WTC11 (cell line): ENCODE results near the gene MRPS17. TPM values are rescaled to one million over a fixed set of nuclear protein-coding genes. Genes with fewer than 3 reads are reported as not detected.

Experiments used
- ATAC-seq: fragments of 200-7000 bp; cut with Tn5 transposase; 2 replicates; pipeline ENCODE4 v1.10.0; 2021; ENCODE audit warnings: mild to moderate bottlenecking, moderate library complexity
- CTCF ChIA-PET: fragments of 300-600 bp; sonication (Branson Sonifier 250); formaldehyde crosslinking; loops from one replicate; lab custom pipeline; 2021; ENCODE audit warnings: antibody characterized with exemption; lab: Charles Lee
- POLR2A ChIA-PET: fragments of 350-600 bp; sonication (Branson Sonifier 250); formaldehyde crosslinking; loops from one replicate; lab custom pipeline; 2021; ENCODE audit warnings: antibody characterized with exemption; lab: Charles Lee
- DNase-seq: peaks from one replicate; pipeline ENCODE4 v3.0.0; 2021; ENCODE audit warnings: low spot score
- H3K27ac Mint-ChIP-seq: 2 replicates; pipeline ENCODE4 v1.8.0; 2021; ENCODE audit warnings: mixed read lengths
- H3K27me3 Mint-ChIP-seq: 2 replicates; pipeline ENCODE4 v1.8.0; 2021; ENCODE audit warnings: low read depth, mild to moderate bottlenecking, moderate library complexity, mixed read lengths
- H3K36me3 Mint-ChIP-seq: 2 replicates; pipeline ENCODE4 v1.8.0; 2021; ENCODE audit warnings: mixed read lengths
- H3K4me1 Mint-ChIP-seq: 2 replicates; pipeline ENCODE4 v1.8.0; 2022; ENCODE audit warnings: mixed read lengths
- H3K4me3 Mint-ChIP-seq: 2 replicates; pipeline ENCODE4 v1.8.0; 2021; ENCODE audit warnings: mild to moderate bottlenecking, moderate library complexity, mixed read lengths
- H3K9me3 Mint-ChIP-seq: 2 replicates; pipeline ENCODE4 v1.8.0; 2021; ENCODE audit warnings: mixed read lengths
- CREB1 ChIP-seq: sonication (generic); formaldehyde crosslinking; IDR thresholded peaks from 2 replicates; pipeline ENCODE4 v1.8.0; 2023; ENCODE audit warnings: mild to moderate bottlenecking, missing genetic modification reagents
- FOXJ3 ChIP-seq: sonication (generic); formaldehyde crosslinking; IDR thresholded peaks from 2 replicates; pipeline ENCODE4 v1.9.0; 2021; ENCODE audit warnings: missing genetic modification reagents, mild to moderate bottlenecking, borderline replicate concordance
- GTF2I ChIP-seq: fragments of 250-450 bp; sonication (Bioruptor Pico); conservative IDR thresholded peaks from 2 replicates; pipeline ENCODE4 v1.4.0; 2021; ENCODE audit warnings: mild to moderate bottlenecking
- HMGA2 ChIP-seq: fragments of 250-450 bp; sonication (Bioruptor Pico); IDR thresholded peaks from 2 replicates; pipeline ENCODE4 v1.4.0; 2021; ENCODE audit warnings: mild to moderate bottlenecking, moderate library complexity
- NFE2L1 ChIP-seq: sonication (generic); formaldehyde crosslinking; IDR thresholded peaks from 2 replicates; pipeline ENCODE4 v1.8.1; 2023; ENCODE audit warnings: missing genetic modification reagents
- NR2C2 ChIP-seq: sonication (generic); formaldehyde crosslinking; IDR thresholded peaks from 2 replicates; pipeline ENCODE4 v1.8.0; 2022; ENCODE audit warnings: mild to moderate bottlenecking, missing genetic modification reagents
- PRRX2 ChIP-seq: fragments of 250-450 bp; sonication (Bioruptor Pico); IDR thresholded peaks from 2 replicates; pipeline ENCODE4 v1.8.0; 2021; ENCODE audit warnings: mild to moderate bottlenecking
- RELA ChIP-seq: sonication (generic); formaldehyde crosslinking; IDR thresholded peaks from 2 replicates; pipeline ENCODE4 v1.8.1; 2022; ENCODE audit warnings: missing genetic modification reagents, mild to moderate bottlenecking, borderline replicate concordance
- SOX15 ChIP-seq: fragments of 250-450 bp; sonication (Bioruptor Pico); IDR thresholded peaks from 2 replicates; pipeline ENCODE4 v1.9.0; 2021; ENCODE audit warnings: mild to moderate bottlenecking
- TCF7 ChIP-seq: sonication (generic); formaldehyde crosslinking; IDR thresholded peaks from 2 replicates; pipeline ENCODE4 v1.8.0; 2022; ENCODE audit warnings: mild to moderate bottlenecking, low read depth, missing genetic modification reagents, moderate library complexity
- TEAD1 ChIP-seq: sonication (generic); formaldehyde crosslinking; IDR thresholded peaks from 2 replicates; pipeline ENCODE4 v1.8.0; 2022; ENCODE audit warnings: mild to moderate bottlenecking, missing genetic modification reagents
- TP53 ChIP-seq: sonication (generic); formaldehyde crosslinking; IDR thresholded peaks from 2 replicates; pipeline ENCODE4 v1.8.1; 2023; ENCODE audit warnings: mild to moderate bottlenecking, missing genetic modification reagents
- total RNA-seq: library from RNA; stranded (reverse); gene quantifications from 3 replicates; pipeline ENCODE4 v1.2.3, GENCODE V29; 2021
- TF ChIP-seq, protein P1 (sequence below): fragments of 250-450 bp; sonication (Bioruptor Pico); IDR thresholded peaks from 2 replicates; pipeline ENCODE4 v1.9.0; 2021; ENCODE audit warnings: mild to moderate bottlenecking
- TF ChIP-seq, protein P2 (sequence below): sonication (generic); formaldehyde crosslinking; IDR thresholded peaks from 2 replicates; pipeline ENCODE4 v1.8.0; 2023; ENCODE audit warnings: missing genetic modification reagents
- TF ChIP-seq, protein P3 (sequence below): sonication (generic); formaldehyde crosslinking; conservative IDR thresholded peaks from 2 replicates; pipeline ENCODE4 v1.8.1; 2022; ENCODE audit warnings: mild to moderate bottlenecking, missing genetic modification reagents
- TF ChIP-seq, protein P4 (sequence below): sonication (generic); formaldehyde crosslinking; IDR thresholded peaks from 2 replicates; pipeline ENCODE4 v1.8.0; 2022; ENCODE audit warnings: missing genetic modification reagents
- TF ChIP-seq, protein P5 (sequence below): fragments of 250-450 bp; sonication (Bioruptor Pico); IDR thresholded peaks from 2 replicates; pipeline ENCODE4 v1.8.0; 2021; ENCODE audit warnings: mild to moderate bottlenecking
- TF ChIP-seq, protein P6 (sequence below): sonication (generic); formaldehyde crosslinking; IDR thresholded peaks from 2 replicates; pipeline ENCODE4 v1.8.1; 2022; ENCODE audit warnings: low read depth, mild to moderate bottlenecking, moderate library complexity, missing genetic modification reagents, borderline replicate concordance
- TF ChIP-seq, protein P7 (sequence below): fragments of 250-450 bp; sonication (Bioruptor Pico); conservative IDR thresholded peaks from 2 replicates; pipeline ENCODE4 v1.9.0; 2021; ENCODE audit warnings: mild to moderate bottlenecking
- TF ChIP-seq, protein P8 (sequence below): sonication (generic); formaldehyde crosslinking; IDR thresholded peaks from 2 replicates; pipeline ENCODE4 v1.8.1; 2023; ENCODE audit warnings: mild to moderate bottlenecking, missing genetic modification reagents, moderate library complexity

Gene MRPS17
- total RNA-seq, 1 experiment from 2014 or later = 25.6 TPM

DNA sequence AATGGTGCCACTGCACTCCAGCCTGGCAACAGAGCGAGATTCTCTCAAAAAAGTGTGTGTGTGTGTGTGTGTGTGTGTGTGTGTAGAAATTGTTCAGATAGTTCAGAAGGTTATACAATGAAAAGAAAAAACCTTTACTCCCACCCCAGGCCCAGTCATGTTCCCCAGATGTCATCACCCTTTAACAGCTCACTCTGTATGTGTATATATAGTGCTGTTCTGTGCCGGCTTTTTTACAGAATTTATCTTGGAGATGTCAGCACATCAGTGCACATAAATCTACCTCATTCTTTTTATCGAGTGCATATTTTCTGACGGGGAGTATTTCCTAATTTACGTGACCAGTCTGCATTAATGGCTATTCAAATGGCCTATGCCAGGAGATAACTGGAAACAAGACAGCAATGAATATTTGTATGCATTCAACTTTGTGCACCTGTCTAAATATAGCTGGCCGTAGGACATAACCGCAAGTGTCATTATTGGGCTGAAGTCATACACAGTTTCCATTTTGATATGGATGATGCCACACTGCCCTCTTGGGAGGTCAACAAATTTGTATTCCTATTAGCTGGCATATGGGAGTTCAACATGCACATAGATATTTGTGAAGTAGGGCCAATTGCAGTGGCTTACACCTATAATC, 24.4 kb downstream of the MRPS17 start:
- ATAC-seq = no peak

More for the DNA sequence above, 24.4 kb downstream of the MRPS17 start:
- peaks cover 3% of the 10 kb centered on the region for H3K4me1 Mint-ChIP-seq
- no peaks in the 10 kb centered on the region for H3K9me3 Mint-ChIP-seq
- no peak overlapping the region for H3K27ac Mint-ChIP-seq
- TF ChIP-seq, protein P1, sequence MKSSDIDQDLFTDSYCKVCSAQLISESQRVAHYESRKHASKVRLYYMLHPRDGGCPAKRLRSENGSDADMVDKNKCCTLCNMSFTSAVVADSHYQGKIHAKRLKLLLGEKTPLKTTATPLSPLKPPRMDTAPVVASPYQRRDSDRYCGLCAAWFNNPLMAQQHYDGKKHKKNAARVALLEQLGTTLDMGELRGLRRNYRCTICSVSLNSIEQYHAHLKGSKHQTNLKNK (CRISPR knock-in tag) = no peak
- TF ChIP-seq PRRX2 (CRISPR knock-in tag) (no peak), NR2C2 (CRISPR knock-in tag) (no peak), RELA (CRISPR knock-in tag) (no peak), SOX15 (CRISPR knock-in tag) (no peak), TCF7 (CRISPR knock-in tag) (no peak), FOXJ3 (CRISPR knock-in tag) (no peak), TP53 (CRISPR knock-in tag) (no peak), HMGA2 (no peak), GTF2I (no peak), CREB1 (CRISPR knock-in tag) (no peak), TEAD1 (CRISPR knock-in tag) (no peak), NFE2L1 (no peak)
- TF ChIP-seq, protein P2, sequence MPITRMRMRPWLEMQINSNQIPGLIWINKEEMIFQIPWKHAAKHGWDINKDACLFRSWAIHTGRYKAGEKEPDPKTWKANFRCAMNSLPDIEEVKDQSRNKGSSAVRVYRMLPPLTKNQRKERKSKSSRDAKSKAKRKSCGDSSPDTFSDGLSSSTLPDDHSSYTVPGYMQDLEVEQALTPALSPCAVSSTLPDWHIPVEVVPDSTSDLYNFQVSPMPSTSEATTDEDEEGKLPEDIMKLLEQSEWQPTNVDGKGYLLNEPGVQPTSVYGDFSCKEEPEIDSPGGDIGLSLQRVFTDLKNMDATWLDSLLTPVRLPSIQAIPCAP (CRISPR knock-in tag) = no peak
- TF ChIP-seq, protein P3, sequence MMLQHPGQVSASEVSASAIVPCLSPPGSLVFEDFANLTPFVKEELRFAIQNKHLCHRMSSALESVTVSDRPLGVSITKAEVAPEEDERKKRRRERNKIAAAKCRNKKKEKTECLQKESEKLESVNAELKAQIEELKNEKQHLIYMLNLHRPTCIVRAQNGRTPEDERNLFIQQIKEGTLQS (CRISPR knock-in tag) = no peak
- TF ChIP-seq, protein P4, sequence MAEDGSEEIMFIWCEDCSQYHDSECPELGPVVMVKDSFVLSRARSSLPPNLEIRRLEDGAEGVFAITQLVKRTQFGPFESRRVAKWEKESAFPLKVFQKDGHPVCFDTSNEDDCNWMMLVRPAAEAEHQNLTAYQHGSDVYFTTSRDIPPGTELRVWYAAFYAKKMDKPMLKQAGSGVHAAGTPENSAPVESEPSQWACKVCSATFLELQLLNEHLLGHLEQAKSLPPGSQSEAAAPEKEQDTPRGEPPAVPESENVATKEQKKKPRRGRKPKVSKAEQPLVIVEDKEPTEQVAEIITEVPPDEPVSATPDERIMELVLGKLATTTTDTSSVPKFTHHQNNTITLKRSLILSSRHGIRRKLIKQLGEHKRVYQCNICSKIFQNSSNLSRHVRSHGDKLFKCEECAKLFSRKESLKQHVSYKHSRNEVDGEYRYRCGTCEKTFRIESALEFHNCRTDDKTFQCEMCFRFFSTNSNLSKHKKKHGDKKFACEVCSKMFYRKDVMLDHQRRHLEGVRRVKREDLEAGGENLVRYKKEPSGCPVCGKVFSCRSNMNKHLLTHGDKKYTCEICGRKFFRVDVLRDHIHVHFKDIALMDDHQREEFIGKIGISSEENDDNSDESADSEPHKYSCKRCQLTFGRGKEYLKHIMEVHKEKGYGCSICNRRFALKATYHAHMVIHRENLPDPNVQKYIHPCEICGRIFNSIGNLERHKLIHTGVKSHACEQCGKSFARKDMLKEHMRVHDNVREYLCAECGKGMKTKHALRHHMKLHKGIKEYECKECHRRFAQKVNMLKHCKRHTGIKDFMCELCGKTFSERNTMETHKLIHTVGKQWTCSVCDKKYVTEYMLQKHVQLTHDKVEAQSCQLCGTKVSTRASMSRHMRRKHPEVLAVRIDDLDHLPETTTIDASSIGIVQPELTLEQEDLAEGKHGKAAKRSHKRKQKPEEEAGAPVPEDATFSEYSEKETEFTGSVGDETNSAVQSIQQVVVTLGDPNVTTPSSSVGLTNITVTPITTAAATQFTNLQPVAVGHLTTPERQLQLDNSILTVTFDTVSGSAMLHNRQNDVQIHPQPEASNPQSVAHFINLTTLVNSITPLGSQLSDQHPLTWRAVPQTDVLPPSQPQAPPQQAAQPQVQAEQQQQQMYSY = no peak
- TF ChIP-seq, protein P5, sequence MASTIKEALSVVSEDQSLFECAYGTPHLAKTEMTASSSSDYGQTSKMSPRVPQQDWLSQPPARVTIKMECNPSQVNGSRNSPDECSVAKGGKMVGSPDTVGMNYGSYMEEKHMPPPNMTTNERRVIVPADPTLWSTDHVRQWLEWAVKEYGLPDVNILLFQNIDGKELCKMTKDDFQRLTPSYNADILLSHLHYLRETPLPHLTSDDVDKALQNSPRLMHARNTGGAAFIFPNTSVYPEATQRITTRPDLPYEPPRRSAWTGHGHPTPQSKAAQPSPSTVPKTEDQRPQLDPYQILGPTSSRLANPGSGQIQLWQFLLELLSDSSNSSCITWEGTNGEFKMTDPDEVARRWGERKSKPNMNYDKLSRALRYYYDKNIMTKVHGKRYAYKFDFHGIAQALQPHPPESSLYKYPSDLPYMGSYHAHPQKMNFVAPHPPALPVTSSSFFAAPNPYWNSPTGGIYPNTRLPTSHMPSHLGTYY (CRISPR knock-in tag) = no peak
- TF ChIP-seq, protein P6, sequence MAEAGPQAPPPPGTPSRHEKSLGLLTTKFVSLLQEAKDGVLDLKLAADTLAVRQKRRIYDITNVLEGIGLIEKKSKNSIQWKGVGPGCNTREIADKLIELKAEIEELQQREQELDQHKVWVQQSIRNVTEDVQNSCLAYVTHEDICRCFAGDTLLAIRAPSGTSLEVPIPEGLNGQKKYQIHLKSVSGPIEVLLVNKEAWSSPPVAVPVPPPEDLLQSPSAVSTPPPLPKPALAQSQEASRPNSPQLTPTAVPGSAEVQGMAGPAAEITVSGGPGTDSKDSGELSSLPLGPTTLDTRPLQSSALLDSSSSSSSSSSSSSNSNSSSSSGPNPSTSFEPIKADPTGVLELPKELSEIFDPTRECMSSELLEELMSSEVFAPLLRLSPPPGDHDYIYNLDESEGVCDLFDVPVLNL (CRISPR knock-in tag) = no peak
- TF ChIP-seq, protein P7, sequence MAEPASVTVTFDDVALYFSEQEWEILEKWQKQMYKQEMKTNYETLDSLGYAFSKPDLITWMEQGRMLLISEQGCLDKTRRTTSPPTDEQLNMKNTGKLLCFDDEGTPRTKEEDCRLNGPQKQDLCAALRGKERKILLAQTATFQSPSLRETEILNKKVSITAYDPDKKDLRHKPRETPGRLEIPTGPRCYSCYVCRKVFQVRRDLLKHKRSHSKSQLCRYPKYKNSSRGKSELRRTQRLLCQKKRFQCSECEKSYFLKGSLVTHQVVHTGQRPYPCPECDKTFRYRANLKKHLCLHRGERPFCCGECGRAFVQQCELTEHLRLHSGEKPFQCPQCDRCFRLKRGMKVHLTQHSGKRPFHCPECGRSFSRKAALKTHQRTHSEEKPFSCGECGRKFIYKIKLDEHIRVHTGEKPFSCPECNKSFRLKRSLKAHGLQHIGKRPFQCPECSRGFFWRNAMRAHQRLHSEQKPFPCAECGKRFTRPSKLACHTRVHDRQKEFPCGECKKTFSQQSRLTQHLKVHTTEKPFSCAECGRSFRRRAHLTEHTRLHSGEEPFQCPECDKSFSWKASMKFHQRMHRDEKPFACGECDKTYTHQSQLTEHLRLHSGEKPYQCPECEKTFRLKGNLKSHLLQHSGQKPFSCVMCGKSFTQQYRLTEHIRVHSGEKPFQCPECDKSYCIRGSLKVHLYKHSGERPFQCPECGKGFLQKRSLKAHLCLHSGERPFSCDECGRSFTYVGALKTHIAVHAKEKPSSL = no peak
- TF ChIP-seq, protein P8, sequence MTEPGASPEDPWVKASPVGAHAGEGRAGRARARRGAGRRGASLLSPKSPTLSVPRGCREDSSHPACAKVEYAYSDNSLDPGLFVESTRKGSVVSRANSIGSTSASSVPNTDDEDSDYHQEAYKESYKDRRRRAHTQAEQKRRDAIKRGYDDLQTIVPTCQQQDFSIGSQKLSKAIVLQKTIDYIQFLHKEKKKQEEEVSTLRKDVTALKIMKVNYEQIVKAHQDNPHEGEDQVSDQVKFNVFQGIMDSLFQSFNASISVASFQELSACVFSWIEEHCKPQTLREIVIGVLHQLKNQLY (CRISPR knock-in tag) = no peak
- H3K27me3 Mint-ChIP-seq = no peaks in the 10 kb centered on the region
- ChIA-PET CTCF (no interaction called here), POLR2A (no interaction called here)
- peaks cover 29% of the 10 kb centered on the region for H3K36me3 Mint-ChIP-seq
- H3K4me3 Mint-ChIP-seq = no peak overlapping the region
- no peak for DNase-seq
